ENCODE results near the gene ITGA11. TPM values are rescaled to one million over a fixed set of nuclear protein-coding genes. Genes with fewer than 3 reads are reported as not detected.

The ITGA11 gene
- total RNA-seq, 1 donor, result 567 TPM

DNA sequence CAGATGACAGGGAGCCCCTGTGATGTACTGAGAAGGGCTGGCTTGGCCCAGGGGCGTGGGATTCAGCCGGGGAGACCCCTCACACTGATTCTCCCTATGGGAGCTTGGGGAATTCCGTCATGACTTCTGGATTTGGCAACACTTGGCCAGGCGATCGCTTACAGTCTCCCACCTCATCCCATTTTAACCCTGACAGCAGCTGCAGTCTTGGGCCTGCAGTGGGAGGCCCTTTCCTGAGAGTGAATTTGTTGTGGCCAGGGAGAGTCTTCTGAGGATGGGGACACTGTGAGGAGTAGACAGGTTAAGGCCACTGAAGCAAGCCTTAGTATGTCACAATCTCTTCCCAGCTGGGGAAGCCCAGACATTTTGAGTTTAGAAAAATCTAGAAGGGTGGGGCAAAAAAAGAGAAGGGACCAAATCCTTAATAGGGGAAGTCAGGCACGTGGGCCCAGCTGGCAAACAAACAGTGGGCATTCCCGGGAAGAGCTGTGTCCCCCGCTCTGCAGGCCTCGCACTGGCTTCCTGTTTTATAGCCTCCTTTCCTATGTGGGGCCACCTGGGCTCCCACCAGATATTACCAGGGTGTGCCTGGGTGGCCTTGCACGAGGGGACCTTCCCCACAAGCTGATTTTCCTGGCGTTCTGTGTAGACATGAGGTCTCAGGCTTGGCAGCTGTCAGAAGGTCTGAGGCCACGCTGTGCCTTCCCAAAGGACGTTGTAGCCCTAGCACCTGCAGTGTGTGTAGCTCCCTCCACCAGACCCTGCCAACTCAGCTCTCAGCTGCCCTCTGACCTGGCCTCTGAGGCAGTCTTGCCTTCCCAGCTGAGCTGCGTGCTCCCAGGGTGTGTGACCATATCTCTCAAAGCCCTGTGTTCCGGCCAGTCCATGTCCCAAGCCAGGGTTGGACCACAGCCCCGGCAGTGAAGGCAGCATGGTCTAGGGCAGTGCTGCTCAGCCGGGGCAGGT is 89.9 kb downstream of the ITGA11 start:
- TF ChIP-seq, protein P1, sequence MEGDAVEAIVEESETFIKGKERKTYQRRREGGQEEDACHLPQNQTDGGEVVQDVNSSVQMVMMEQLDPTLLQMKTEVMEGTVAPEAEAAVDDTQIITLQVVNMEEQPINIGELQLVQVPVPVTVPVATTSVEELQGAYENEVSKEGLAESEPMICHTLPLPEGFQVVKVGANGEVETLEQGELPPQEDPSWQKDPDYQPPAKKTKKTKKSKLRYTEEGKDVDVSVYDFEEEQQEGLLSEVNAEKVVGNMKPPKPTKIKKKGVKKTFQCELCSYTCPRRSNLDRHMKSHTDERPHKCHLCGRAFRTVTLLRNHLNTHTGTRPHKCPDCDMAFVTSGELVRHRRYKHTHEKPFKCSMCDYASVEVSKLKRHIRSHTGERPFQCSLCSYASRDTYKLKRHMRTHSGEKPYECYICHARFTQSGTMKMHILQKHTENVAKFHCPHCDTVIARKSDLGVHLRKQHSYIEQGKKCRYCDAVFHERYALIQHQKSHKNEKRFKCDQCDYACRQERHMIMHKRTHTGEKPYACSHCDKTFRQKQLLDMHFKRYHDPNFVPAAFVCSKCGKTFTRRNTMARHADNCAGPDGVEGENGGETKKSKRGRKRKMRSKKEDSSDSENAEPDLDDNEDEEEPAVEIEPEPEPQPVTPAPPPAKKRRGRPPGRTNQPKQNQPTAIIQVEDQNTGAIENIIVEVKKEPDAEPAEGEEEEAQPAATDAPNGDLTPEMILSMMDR (IDR thresholded peaks at IDR 0.05; ENCODE audit: extremely low read depth, low read depth, low read length), result no peak
- Histone ChIP-seq H3K79me2 (ENCODE audit: insufficient read depth, low read length) (no peaks in the 10 kb centered on the region), H3K4me2 (ENCODE audit: insufficient read depth, low read length) (no peak overlapping the region), H4K20me1 (ENCODE audit: insufficient read depth, low read length) (peaks cover 11% of the 10 kb centered on the region), H3K27ac (ENCODE audit: low read depth, low read length) (no peak overlapping the region), H3K36me3 (ENCODE audit: insufficient read depth, low read length) (peaks cover 97% of the 10 kb centered on the region), H2AFZ (ENCODE audit: low read length) (no peak overlapping the region), H3K9me3 (ENCODE audit: low read depth, low read length) (no peaks in the 10 kb centered on the region), H3K27me3 (ENCODE audit: insufficient read depth, low read length) (no peaks in the 10 kb centered on the region), H3K4me1 (ENCODE audit: insufficient read depth, low read length) (peaks cover 18% of the 10 kb centered on the region), H3K4me3 (ENCODE audit: insufficient read depth, low read length) (no peak overlapping the region)
- no peak for DNase-seq (ENCODE audit: insufficient read length, low spot score, missing footprints)

DNA sequence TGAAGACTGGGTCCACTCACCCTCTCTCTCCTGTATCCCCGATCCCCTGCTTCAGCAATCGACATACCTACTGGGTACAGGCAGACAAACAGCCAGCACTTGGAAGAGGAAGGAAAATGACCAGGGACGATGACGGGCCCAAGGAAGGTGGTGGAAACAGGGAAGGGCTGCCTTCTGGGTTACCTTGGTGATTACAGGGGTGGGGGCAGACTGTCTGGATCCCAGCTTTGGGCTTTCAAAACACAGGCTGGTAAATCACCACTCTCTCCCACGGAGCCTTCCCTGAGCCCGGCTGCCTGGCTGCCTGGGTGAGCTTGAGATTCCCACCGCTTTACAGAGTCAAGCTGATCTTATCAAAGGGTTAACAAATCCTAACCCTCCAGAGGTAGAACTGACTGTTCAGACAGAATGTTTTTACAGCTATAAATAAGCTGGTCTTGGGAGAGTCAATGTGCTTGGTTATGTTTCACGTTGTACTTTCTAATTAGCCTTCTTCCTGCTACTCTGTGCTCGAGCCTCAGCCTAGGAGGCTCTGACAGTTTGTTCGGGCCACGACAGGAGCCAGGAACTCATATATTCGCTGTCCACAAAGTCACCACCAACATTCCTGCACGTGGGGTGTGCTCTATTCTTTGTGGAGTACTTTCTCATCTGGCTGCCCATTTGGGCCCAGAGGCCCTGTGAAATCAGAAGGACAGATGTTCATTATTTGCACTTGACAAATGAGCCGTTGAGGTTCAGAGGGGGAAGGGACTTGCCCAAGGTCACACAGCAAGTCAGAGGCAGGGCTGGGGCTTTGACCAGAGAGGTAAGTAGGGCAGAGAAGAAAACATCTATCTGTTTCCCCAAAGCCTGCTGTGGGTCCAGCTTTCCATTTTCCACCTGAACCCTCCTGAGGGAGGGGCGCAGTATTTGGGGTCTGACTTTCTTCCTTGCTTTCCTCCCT is 91.0 kb downstream of the ITGA11 start:
- H2AFZ ChIP-seq (ENCODE audit: low read length), result no peak overlapping the region
- peaks cover 95% of the 10 kb centered on the region for H3K36me3 ChIP-seq (ENCODE audit: insufficient read depth, low read length)
- TF ChIP-seq, protein P1 (IDR thresholded peaks at IDR 0.05; ENCODE audit: extremely low read depth, low read depth, low read length), result no peak
- H3K27ac ChIP-seq (ENCODE audit: low read depth, low read length), result no peak overlapping the region
- no peak for DNase-seq (ENCODE audit: insufficient read length, low spot score, missing footprints)
- no peaks in the 10 kb centered on the region for H3K79me2 ChIP-seq (ENCODE audit: insufficient read depth, low read length)
- H3K4me3 ChIP-seq (ENCODE audit: insufficient read depth, low read length), result no peak overlapping the region
- peaks cover 11% of the 10 kb centered on the region for H4K20me1 ChIP-seq (ENCODE audit: insufficient read depth, low read length)
- H3K27me3 ChIP-seq (ENCODE audit: insufficient read depth, low read length), result no peaks in the 10 kb centered on the region
- H3K4me1 ChIP-seq (ENCODE audit: insufficient read depth, low read length), result peaks cover 26% of the 10 kb centered on the region
- no peaks in the 10 kb centered on the region for H3K9me3 ChIP-seq (ENCODE audit: low read depth, low read length)
- no peak overlapping the region for H3K4me2 ChIP-seq (ENCODE audit: insufficient read depth, low read length)

DNA sequence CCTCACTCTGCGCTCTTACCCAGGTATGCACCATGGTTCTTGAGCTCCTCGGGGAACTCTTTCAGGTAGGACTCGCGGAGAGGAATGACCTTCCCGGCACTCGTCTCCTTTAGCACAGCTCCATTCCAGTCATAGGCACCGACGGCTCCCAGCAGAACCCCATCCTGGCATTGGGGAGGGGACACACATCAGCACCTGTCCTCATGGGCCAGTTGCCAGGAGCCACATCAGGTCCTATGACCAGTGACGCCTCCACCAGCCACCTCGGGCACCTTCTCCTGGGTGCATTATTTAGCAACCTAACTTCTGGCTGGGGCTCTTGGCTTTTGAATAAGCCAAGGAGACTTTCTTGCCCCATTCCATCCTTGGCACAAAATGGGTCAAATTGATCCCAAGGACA is 92.5 kb downstream of the ITGA11 start:
- DNase-seq (ENCODE audit: insufficient read length, low spot score, missing footprints), result no peak
- H4K20me1 ChIP-seq (ENCODE audit: insufficient read depth, low read length), result peaks cover 8% of the 10 kb centered on the region
- H3K36me3 ChIP-seq (ENCODE audit: insufficient read depth, low read length), result peaks cover 83% of the 10 kb centered on the region
- H3K79me2 ChIP-seq (ENCODE audit: insufficient read depth, low read length), result no peaks in the 10 kb centered on the region
- no peak overlapping the region for H3K4me2 ChIP-seq (ENCODE audit: insufficient read depth, low read length)
- peaks cover 41% of the 10 kb centered on the region for H3K4me1 ChIP-seq (ENCODE audit: insufficient read depth, low read length)
- no peak overlapping the region for H3K4me3 ChIP-seq (ENCODE audit: insufficient read depth, low read length)
- TF ChIP-seq, protein P1 (IDR thresholded peaks at IDR 0.05; ENCODE audit: extremely low read depth, low read depth, low read length), result no peak
- H3K9me3 ChIP-seq (ENCODE audit: low read depth, low read length), result no peaks in the 10 kb centered on the region
- no peaks in the 10 kb centered on the region for H3K27me3 ChIP-seq (ENCODE audit: insufficient read depth, low read length)
- no peak overlapping the region for H3K27ac ChIP-seq (ENCODE audit: low read depth, low read length)
- H2AFZ ChIP-seq (ENCODE audit: low read length), result no peak overlapping the region

Data from osteoblast (primary cell).